Spleen (tissue), 11 donors: Measurements from ENCODE around the gene ATP4A. TPM values are rescaled to one million over a fixed set of nuclear protein-coding genes. Genes with fewer than 3 reads are reported as not detected.

Source experiments
- DNase-seq: peaks from one replicate; pipeline ENCODE4 v3.0.0-alpha.2; 2020
- H3K27ac ChIP-seq, 8 donors: fragments of 200-600 bp; sonication (generic) in 7 of 8; 1 replicate in 4 of 8; 2 replicates in 4 of 8; pipeline versions ENCODE4 v1.5.0 to v1.8.0; 2016 to 2021; ENCODE audit warnings: inconsistent platforms in 4 of 8, mild to moderate bottlenecking in 4 of 8, moderate library complexity in 1 of 8
- H3K27me3 ChIP-seq, 7 donors: fragments of 200-600 bp; sonication (generic) in 6 of 7; replicated peaks in 1 of 7; 1 replicate in 4 of 7; 2 replicates in 3 of 7; pipeline versions ENCODE4 v1.5.0 to v1.8.0; 2016 to 2021; ENCODE audit warnings: inconsistent platforms in 3 of 7, mild to moderate bottlenecking in 1 of 7
- H3K36me3 ChIP-seq, 6 donors: fragments of 200-600 bp; sonication (generic) in 5 of 6; 1 replicate in 4 of 6; 2 replicates in 2 of 6; pipeline versions ENCODE4 v1.5.0 to v1.8.0; 2016 to 2021; ENCODE audit warnings: inconsistent platforms in 2 of 6
- H3K4me1 ChIP-seq, 6 donors: fragments of 200-600 bp; sonication (generic) in 5 of 6; 1 replicate in 3 of 6; 2 replicates in 3 of 6; pipeline versions ENCODE4 v1.5.0 to v1.8.0; 2016 to 2021; ENCODE audit warnings: inconsistent platforms in 3 of 6
- H3K4me3 ChIP-seq, 8 donors: fragments of 200-600 bp; sonication (generic) in 7 of 8; 1 replicate in 4 of 8; 2 replicates in 4 of 8; pipeline versions ENCODE4 v1.5.0 to v1.8.0; 2016 to 2021; ENCODE audit warnings: inconsistent platforms in 4 of 8, mild to moderate bottlenecking in 4 of 8, moderate library complexity in 2 of 8
- H3K9me3 ChIP-seq, 8 donors: fragments of 200-600 bp; sonication (generic) in 7 of 8; 1 replicate in 4 of 8; 2 replicates in 4 of 8; pipeline versions ENCODE4 v1.5.0 to v1.8.0; 2016 to 2021; ENCODE audit warnings: inconsistent platforms in 4 of 8
- CTCF ChIP-seq, 11 experiments: fragments of 200-600 bp in 7 of 11; fragments of 450-650 bp in 4 of 11; sonication (generic) in 4 of 11; IDR thresholded peaks in 8 of 11; conservative IDR thresholded peaks in 3 of 11; 1 replicate in 7 of 11; 2 replicates in 4 of 11; pipeline versions ENCODE4 v1.4.0 to v1.8.0; 2016 to 2021; ENCODE audit warnings: antibody characterized with exemption in 11 of 11, inconsistent platforms in 4 of 11, mild to moderate bottlenecking in 1 of 11
- POLR2A ChIP-seq, 3 donors: fragments of 450-650 bp; IDR thresholded peaks; one replicate each; pipeline ENCODE4 v1.5.1; 2017; ENCODE audit warnings: antibody characterized with exemption in 3 of 3, mild to moderate bottlenecking in 1 of 3
- POLR2AphosphoS5 ChIP-seq, 3 donors: sonication (generic); formaldehyde crosslinking; IDR thresholded peaks; one replicate each; pipeline ENCODE4 v1.5.1; 2017; ENCODE audit warnings: antibody characterized with exemption in 3 of 3
- WGBS, 5 donors: extraction: QIAGEN DNeasy Blood & Tissue Kit in 3 of 5; methylation state at CpG; one replicate each; pipeline versions ENCODE4 v1.1.5 to v1.1.7; 2013 to 2018; 5-methylcytosine and 5-hydroxymethylcytosine counted together
- intact Hi-C: fragments of 100-400 bp; cut with DNase I; formaldehyde crosslinking; loops from one replicate; pipeline ENCODE4 v1.15.0; 2023; ENCODE audit warnings: low total_unique reads
- polyA plus RNA-seq, 3 donors: library from polyadenylated mRNA; stranded (reverse); fragments of 200-250 nt; gene quantifications; one replicate each; pipeline ENCODE4 v1.2.1, GENCODE V29; 2013
- total RNA-seq, 7 donors: library from RNA; depleted of rRNA in 3 of 7; stranded (reverse); fragments of >200 nt in 3 of 7; fragmentation: NEBNext Ultra II Directional in 4 of 7; extraction: Animal tissue kit (Norgen Biotek cat#: 25700) in 4 of 7; gene quantifications; one replicate each; pipeline versions ENCODE4 v1.1.0 to v1.2.1, GENCODE V29; 2016 to 2021
- donor health status: healthy with polysubstance abuse.
- donor health status: DM: no; HTN: no; CAD: no; lungs with moderate emphysema.
- donor health status: DM: no; HTN: no; CAD: no.
- donor health status: Bipolar disorder and iron deficiency.
- donor health status: healthy.
- donor health status: DM: no; HTN: no; CAD: no.
- donor health status: DM: yes; HTN: yes; CAD: no.

ATP4A gene
- total and polyA plus RNA-seq, 10 donors: not detected

- intact Hi-C loops: no loop called here
- Histone ChIP-seq H3K27me3 (peaks cover 0 to 78% (median 37%) of the 10 kb centered on the region in 7 donors), H3K9me3 (no peaks in the 10 kb centered on the region), H3K4me1 (peaks cover 5 to 22% (median 15%) of the 10 kb centered on the region in 6 donors), H3K27ac (no peak overlapping the region), H3K4me3 (no peak overlapping the region), H3K36me3 (no peaks in the 10 kb centered on the region)
- DNase-seq: peak; percentile 59
- no peak for TF ChIP-seq CTCF (IDR thresholded peaks at IDR 0.05 in 8 of 11, conservative IDR thresholded peaks at IDR 0.05 in 3 of 11)
- TF ChIP-seq POLR2AphosphoS5 (IDR thresholded peaks at IDR 0.05): no peak
- TF ChIP-seq POLR2A (IDR thresholded peaks at IDR 0.05): no peak
- WGBS, 5 donors: 57 to 71% (median 66%) methylated on average over 11 to 17 of the region's 17 CpGs
These were observed 1.1 kb downstream of the ATP4A start for GRCh38 chr19:35562336-35562735.

- H3K27me3 ChIP-seq: peaks cover 0 to 85% (median 37%) of the 10 kb centered on the region in 7 donors
- H3K9me3 ChIP-seq: no peaks in the 10 kb centered on the region
- H3K4me1 ChIP-seq: peaks cover 5 to 23% (median 16%) of the 10 kb centered on the region in 6 donors
- TF ChIP-seq POLR2AphosphoS5 (IDR thresholded peaks at IDR 0.05): no peak
- no peak for TF ChIP-seq POLR2A (IDR thresholded peaks at IDR 0.05)
- no peak for TF ChIP-seq CTCF (IDR thresholded peaks at IDR 0.05 in 8 of 11, conservative IDR thresholded peaks at IDR 0.05 in 3 of 11)
- intact Hi-C loops: no loop called here
- 67 to 89% (median 76%) methylated on average over 6 of the region's 6 CpGs for WGBS, 5 donors
- H3K36me3 ChIP-seq: no peaks in the 10 kb centered on the region
- peak; percentile 17 for DNase-seq
- no peak overlapping the region for H3K27ac ChIP-seq
- H3K4me3 ChIP-seq: no peak overlapping the region
These were observed 2.0 kb downstream of the ATP4A start for GRCh38 chr19:35561436-35561835.

GRCh38 chr19:35560677-35561076 is 2.8 kb downstream of the ATP4A start:
- Histone ChIP-seq H3K4me3 (no peak overlapping the region), H3K4me1 (peaks cover 5 to 23% (median 16%) of the 10 kb centered on the region in 6 donors), H3K27ac (no peak overlapping the region), H3K36me3 (no peaks in the 10 kb centered on the region), H3K27me3 (peaks cover 0 to 85% (median 37%) of the 10 kb centered on the region in 7 donors), H3K9me3 (no peaks in the 10 kb centered on the region)
- intact Hi-C loops: no loop called here
- TF ChIP-seq CTCF (IDR thresholded peaks at IDR 0.05 in 8 of 11, conservative IDR thresholded peaks at IDR 0.05 in 3 of 11) (no peak), POLR2AphosphoS5 (IDR thresholded peaks at IDR 0.05) (no peak)
- 59 to 75% (median 63%) methylated on average over 6 of the region's 6 CpGs for WGBS, 5 donors
- DNase-seq: peak; percentile 27

GRCh38 chr19:35560271-35560670 is 3.2 kb downstream of the ATP4A start:
- TF ChIP-seq POLR2A (IDR thresholded peaks at IDR 0.05) (no peak), CTCF (IDR thresholded peaks at IDR 0.05 in 8 of 11, conservative IDR thresholded peaks at IDR 0.05 in 3 of 11) (no peak), POLR2AphosphoS5 (IDR thresholded peaks at IDR 0.05) (no peak)
- peaks cover 5 to 23% (median 16%) of the 10 kb centered on the region in 6 donors for H3K4me1 ChIP-seq
- H3K27me3 ChIP-seq: peaks cover 0 to 86% (median 37%) of the 10 kb centered on the region in 7 donors
- no peaks in the 10 kb centered on the region for H3K9me3 ChIP-seq
- 85 to 92% (median 89%) methylated on average over 14 to 18 of the region's 18 CpGs for WGBS, 5 donors
- no peak overlapping the region for H3K27ac ChIP-seq
- no peaks in the 10 kb centered on the region for H3K36me3 ChIP-seq
- intact Hi-C loops: no loop called here
- H3K4me3 ChIP-seq: no peak overlapping the region
- DNase-seq: peak; percentile 39
